ENCODE results near the gene MARCHF6.
"Not testable (repeated sequence)": the region's sequence is repeated elsewhere in the genome, so short reads cannot be mapped to it uniquely, and the experiment has no call there.

Gene MARCHF6

DNA sequence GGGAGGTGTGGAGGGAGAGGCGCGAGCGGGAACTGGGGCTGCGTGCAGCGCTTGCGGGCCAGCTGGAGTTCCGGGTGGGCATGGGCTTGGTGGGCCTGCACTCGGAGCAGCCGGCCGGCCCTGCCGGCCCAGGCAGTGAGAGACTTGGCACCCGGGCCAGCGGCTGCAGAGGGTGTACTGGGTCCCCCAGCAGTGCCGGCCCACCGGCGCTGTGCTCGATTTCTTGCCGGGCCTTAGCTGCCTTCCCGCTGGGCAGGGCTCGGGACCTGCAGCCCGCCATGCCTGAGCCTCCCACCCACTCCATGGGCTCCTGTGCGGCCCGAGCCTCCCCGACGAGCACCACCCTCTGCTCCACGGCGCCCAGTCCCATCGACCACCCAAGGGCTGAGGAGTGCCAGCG, 21.7 kb downstream of the MARCHF6 start:
- not testable (repeated sequence) for H3K4me3 ChIP-seq (ENCODE audit: insufficient read depth in 1 of 2, low read depth in 1 of 2, low read length in 2 of 2); H3K4me2 ChIP-seq (ENCODE audit: low read length, poor library complexity, severe bottlenecking); H3K18ac ChIP-seq (ENCODE audit: low read depth in 1 of 2, low read length in 2 of 2); H2AFZ ChIP-seq (ENCODE audit: low read depth, low read length); H3K4ac ChIP-seq (ENCODE audit: low read depth in 1 of 2, low read length in 2 of 2); H2BK15ac ChIP-seq (ENCODE audit: low read depth, poor library complexity, severe bottlenecking); H4K91ac ChIP-seq (ENCODE audit: low read length); H3K79me1 ChIP-seq (replicated peaks; ENCODE audit: low read length, poor library complexity, severe bottlenecking); H2BK5ac ChIP-seq (ENCODE audit: low read depth, low read length, poor library complexity, severe bottlenecking); H2BK12ac ChIP-seq (ENCODE audit: low read length in 2 of 2); H3K27ac ChIP-seq (ENCODE audit: low read length, poor library complexity, severe bottlenecking); H3K23ac ChIP-seq (ENCODE audit: low read length in 2 of 2); H2BK120ac ChIP-seq (ENCODE audit: low read depth, low read length); H3K27me3 ChIP-seq (ENCODE audit: control insufficient read depth in 1 of 2, insufficient read depth in 1 of 2, low read length in 2 of 2); H3K14ac ChIP-seq (ENCODE audit: low read length in 2 of 2); H4K8ac ChIP-seq (ENCODE audit: low read length); H3K9me3 ChIP-seq (ENCODE audit: control insufficient read depth, low read length); H3K9ac ChIP-seq (ENCODE audit: low read length); DNase-seq; H2AK5ac ChIP-seq (ENCODE audit: low read length, severe bottlenecking)
- H3K36me3 ChIP-seq (ENCODE audit: control insufficient read depth in 1 of 2, insufficient read depth in 2 of 2, low read depth in 1 of 2, low read length in 2 of 2): peaks cover 8 to 23% of the 10 kb centered on the region in 2 experiments
- WGBS: 99% methylated on average over 18 of the region's 29 CpGs
- H3K4me1 ChIP-seq (ENCODE audit: control insufficient read depth, insufficient read depth, low read depth, low read length): peaks cover 12% of the 10 kb centered on the region

DNA sequence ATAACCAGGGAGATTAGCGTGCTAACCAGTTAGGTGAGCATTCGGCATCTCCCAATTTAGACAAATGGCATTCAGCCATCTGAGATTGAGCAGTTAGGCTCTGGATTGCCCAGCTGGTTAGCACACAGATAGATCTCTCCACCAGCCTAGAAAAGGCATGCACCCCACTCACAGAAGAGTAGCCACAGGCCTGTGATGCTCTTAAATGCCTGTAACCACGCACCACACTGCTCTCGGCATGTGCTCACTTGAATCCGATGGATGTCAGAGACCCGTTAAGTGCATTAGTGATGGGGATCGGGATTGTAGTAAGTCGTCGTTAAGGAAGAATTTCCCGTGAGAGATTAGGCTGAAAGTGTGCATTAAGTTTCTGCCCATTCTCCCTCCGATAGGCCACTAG, 23.0 kb downstream of the MARCHF6 start:
- no peak overlapping the region for H2BK120ac ChIP-seq (ENCODE audit: low read depth, low read length)
- H3K9ac ChIP-seq (ENCODE audit: low read length): no peak overlapping the region
- no peak overlapping the region for H3K4ac ChIP-seq (ENCODE audit: low read depth in 1 of 2, low read length in 2 of 2)
- no peak overlapping the region for H2AK5ac ChIP-seq (ENCODE audit: low read length, severe bottlenecking)
- H2BK15ac ChIP-seq (ENCODE audit: low read depth, poor library complexity, severe bottlenecking): no peak overlapping the region
- DNase-seq: no peak
- no peak overlapping the region for H2AFZ ChIP-seq (ENCODE audit: low read depth, low read length)
- H3K27me3 ChIP-seq (ENCODE audit: control insufficient read depth in 1 of 2, insufficient read depth in 1 of 2, low read length in 2 of 2): no peaks in the 10 kb centered on the region
- no peak overlapping the region for H3K14ac ChIP-seq (ENCODE audit: low read length in 2 of 2)
- H4K8ac ChIP-seq (ENCODE audit: low read length): no peak overlapping the region
- peaks cover 8 to 27% of the 10 kb centered on the region in 2 experiments for H3K36me3 ChIP-seq (ENCODE audit: control insufficient read depth in 1 of 2, insufficient read depth in 2 of 2, low read depth in 1 of 2, low read length in 2 of 2)
- no peak overlapping the region for H2BK12ac ChIP-seq (ENCODE audit: low read length in 2 of 2)
- no peak overlapping the region for H2BK5ac ChIP-seq (ENCODE audit: low read depth, low read length, poor library complexity, severe bottlenecking)
- peaks cover 4% of the 10 kb centered on the region for H3K79me1 ChIP-seq (replicated peaks; ENCODE audit: low read length, poor library complexity, severe bottlenecking)
- H3K18ac ChIP-seq (ENCODE audit: low read depth in 1 of 2, low read length in 2 of 2): peak overlapping the region in 1 of 2 experiments; percentile 44
- no peak overlapping the region for H3K27ac ChIP-seq (ENCODE audit: low read length, poor library complexity, severe bottlenecking)
- H3K23ac ChIP-seq (ENCODE audit: low read length in 2 of 2): no peak overlapping the region
- H3K4me2 ChIP-seq (ENCODE audit: low read length, poor library complexity, severe bottlenecking): no peak overlapping the region
- peaks cover 12% of the 10 kb centered on the region for H3K4me1 ChIP-seq (ENCODE audit: control insufficient read depth, insufficient read depth, low read depth, low read length)
- 95% methylated on average over 11 of the region's 11 CpGs for WGBS
- H3K4me3 ChIP-seq (ENCODE audit: insufficient read depth in 1 of 2, low read depth in 1 of 2, low read length in 2 of 2): no peak overlapping the region
- H3K9me3 ChIP-seq (ENCODE audit: control insufficient read depth, low read length): no peaks in the 10 kb centered on the region
- peak overlapping the region; percentile 21 for H4K91ac ChIP-seq (ENCODE audit: low read length)

DNA sequence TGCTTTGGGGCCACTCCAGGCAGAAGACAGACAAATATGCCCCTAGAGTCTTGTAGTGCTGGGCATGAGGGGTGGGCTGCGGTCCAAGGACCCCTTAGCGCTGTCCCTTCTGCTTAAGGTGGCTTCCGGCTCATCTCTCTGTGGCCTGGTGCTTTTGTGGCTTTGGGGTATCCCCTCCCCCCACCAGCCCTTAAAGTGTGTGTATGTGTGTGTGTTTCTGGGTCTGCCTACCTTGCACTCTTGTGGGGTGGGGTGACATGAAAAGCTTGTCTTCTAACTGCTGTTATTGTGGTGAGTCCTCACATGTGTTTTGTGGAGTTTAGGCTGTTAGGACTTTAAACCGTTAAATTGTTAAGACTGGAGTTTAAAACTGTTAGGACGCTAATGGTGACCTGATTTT, 23.6 kb downstream of the MARCHF6 start:
- H2BK120ac ChIP-seq (ENCODE audit: low read depth, low read length): no peak overlapping the region
- no peak overlapping the region for H3K18ac ChIP-seq (ENCODE audit: low read depth in 1 of 2, low read length in 2 of 2)
- no peak overlapping the region for H2BK15ac ChIP-seq (ENCODE audit: low read depth, poor library complexity, severe bottlenecking)
- H4K91ac ChIP-seq (ENCODE audit: low read length): no peak overlapping the region
- H3K27me3 ChIP-seq (ENCODE audit: control insufficient read depth in 1 of 2, insufficient read depth in 1 of 2, low read length in 2 of 2): no peaks in the 10 kb centered on the region
- no peak overlapping the region for H2BK5ac ChIP-seq (ENCODE audit: low read depth, low read length, poor library complexity, severe bottlenecking)
- peaks cover 9 to 32% of the 10 kb centered on the region in 2 experiments for H3K36me3 ChIP-seq (ENCODE audit: control insufficient read depth in 1 of 2, insufficient read depth in 2 of 2, low read depth in 1 of 2, low read length in 2 of 2)
- no peak overlapping the region for H3K9ac ChIP-seq (ENCODE audit: low read length)
- H2BK12ac ChIP-seq (ENCODE audit: low read length in 2 of 2): no peak overlapping the region
- H2AK5ac ChIP-seq (ENCODE audit: low read length, severe bottlenecking): no peak overlapping the region
- no peak overlapping the region for H3K27ac ChIP-seq (ENCODE audit: low read length, poor library complexity, severe bottlenecking)
- no peak overlapping the region for H3K4ac ChIP-seq (ENCODE audit: low read depth in 1 of 2, low read length in 2 of 2)
- H3K23ac ChIP-seq (ENCODE audit: low read length in 2 of 2): no peak overlapping the region
- no peak for DNase-seq
- H3K79me1 ChIP-seq (replicated peaks; ENCODE audit: low read length, poor library complexity, severe bottlenecking): peaks cover 4% of the 10 kb centered on the region
- H3K4me3 ChIP-seq (ENCODE audit: insufficient read depth in 1 of 2, low read depth in 1 of 2, low read length in 2 of 2): no peak overlapping the region
- H2AFZ ChIP-seq (ENCODE audit: low read depth, low read length): no peak overlapping the region
- no peak overlapping the region for H3K14ac ChIP-seq (ENCODE audit: low read length in 2 of 2)
- H3K9me3 ChIP-seq (ENCODE audit: control insufficient read depth, low read length): no peaks in the 10 kb centered on the region
- 100% methylated on average over 5 of the region's 5 CpGs for WGBS
- H3K4me2 ChIP-seq (ENCODE audit: low read length, poor library complexity, severe bottlenecking): no peak overlapping the region
- H3K4me1 ChIP-seq (ENCODE audit: control insufficient read depth, insufficient read depth, low read depth, low read length): peaks cover 12% of the 10 kb centered on the region
- no peak overlapping the region for H4K8ac ChIP-seq (ENCODE audit: low read length)

DNA sequence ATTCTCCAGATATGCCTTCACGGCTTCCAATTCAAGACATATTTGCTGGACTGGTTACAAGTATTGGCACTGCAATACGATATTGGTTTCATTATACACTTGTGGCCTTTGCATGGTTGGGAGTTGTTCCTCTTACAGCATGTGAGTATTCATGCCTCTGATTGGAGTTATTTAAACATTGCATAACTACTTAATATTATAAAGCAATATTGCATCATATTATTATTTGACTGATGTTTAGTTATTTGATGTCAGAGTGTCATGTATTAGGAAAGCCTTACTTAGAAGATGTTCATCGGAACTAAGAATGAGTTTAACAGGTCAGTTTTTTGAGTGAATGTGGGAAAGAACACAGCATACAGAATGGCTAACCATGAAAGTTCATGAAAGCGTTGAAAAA, 28.3 kb downstream of the MARCHF6 start:
- Histone ChIP-seq H4K91ac (ENCODE audit: low read length) (no peak overlapping the region), H3K4me3 (ENCODE audit: insufficient read depth in 1 of 2, low read depth in 1 of 2, low read length in 2 of 2) (no peak overlapping the region), H3K36me3 (ENCODE audit: control insufficient read depth in 1 of 2, insufficient read depth in 2 of 2, low read depth in 1 of 2, low read length in 2 of 2) (peaks cover 9 to 64% of the 10 kb centered on the region in 2 experiments), H3K4me1 (ENCODE audit: control insufficient read depth, insufficient read depth, low read depth, low read length) (peaks cover 4% of the 10 kb centered on the region), H3K23ac (ENCODE audit: low read length in 2 of 2) (no peak overlapping the region), H2BK12ac (ENCODE audit: low read length in 2 of 2) (no peak overlapping the region), H3K27me3 (ENCODE audit: control insufficient read depth in 1 of 2, insufficient read depth in 1 of 2, low read length in 2 of 2) (no peaks in the 10 kb centered on the region), H2AFZ (ENCODE audit: low read depth, low read length) (no peak overlapping the region), H3K18ac (ENCODE audit: low read depth in 1 of 2, low read length in 2 of 2) (no peak overlapping the region), H3K14ac (ENCODE audit: low read length in 2 of 2) (no peak overlapping the region), H4K8ac (ENCODE audit: low read length) (no peak overlapping the region), H2AK5ac (ENCODE audit: low read length, severe bottlenecking) (no peak overlapping the region), H3K27ac (ENCODE audit: low read length, poor library complexity, severe bottlenecking) (no peak overlapping the region), H2BK120ac (ENCODE audit: low read depth, low read length) (no peak overlapping the region), H3K9me3 (ENCODE audit: control insufficient read depth, low read length) (no peaks in the 10 kb centered on the region), H3K9ac (ENCODE audit: low read length) (no peak overlapping the region), H3K4ac (ENCODE audit: low read depth in 1 of 2, low read length in 2 of 2) (no peak overlapping the region), H3K79me1 (replicated peaks; ENCODE audit: low read length, poor library complexity, severe bottlenecking) (peaks cover 8% of the 10 kb centered on the region), H2BK5ac (ENCODE audit: low read depth, low read length, poor library complexity, severe bottlenecking) (no peak overlapping the region), H2BK15ac (ENCODE audit: low read depth, poor library complexity, severe bottlenecking) (no peak overlapping the region), H3K4me2 (ENCODE audit: low read length, poor library complexity, severe bottlenecking) (no peak overlapping the region)
- DNase-seq: no peak
- 100% methylated on average over 3 of the region's 4 CpGs for WGBS
